Activated naive CD8-positive, alpha-beta T cell treated with anti-CD3 and anti-CD28 coated beads, Interleukin-2, amount 50 U/mL, for 24 hours (primary cell): ENCODE data around the gene SELENOO.
A peak's percentile ranks its signal among the peaks of the same experiment; 100 is the strongest.

Source experiments
- ATAC-seq: fragments of 150-1000 bp; cut with Tn5 transposase; one replicate; pipeline ENCODE4 v1.10.0; 2021
- DNase-seq: peaks from one replicate; pipeline ENCODE4 v3.0.0; 2021
- H3K27ac Mint-ChIP-seq: one replicate; pipeline ENCODE4 v1.8.0; 2021; ENCODE audit warnings: mild to moderate bottlenecking, mixed read lengths
- H3K27me3 Mint-ChIP-seq: one replicate; pipeline ENCODE4 v1.8.0; 2021; ENCODE audit warnings: mixed read lengths
- H3K36me3 Mint-ChIP-seq: one replicate; pipeline ENCODE4 v1.8.0; 2021; ENCODE audit warnings: low read depth, mixed read lengths
- H3K4me1 Mint-ChIP-seq: one replicate; pipeline ENCODE4 v1.8.0; 2021; ENCODE audit warnings: mixed read lengths
- H3K4me3 Mint-ChIP-seq: one replicate; pipeline ENCODE4 v1.8.0; 2021; ENCODE audit warnings: mild to moderate bottlenecking, moderate library complexity, mixed read lengths
- H3K9me3 Mint-ChIP-seq: one replicate; pipeline ENCODE4 v1.8.0; 2021; ENCODE audit warnings: mixed read lengths

Gene SELENOO

GRCh38 chr22:50221410-50222300, 20.8 kb downstream of the SELENOO start:
- Mint-ChIP-seq H3K9me3 (no peaks in the 10 kb centered on the region), H3K27me3 (no peaks in the 10 kb centered on the region), H3K4me1 (no peaks in the 10 kb centered on the region), H3K4me3 (no peak overlapping the region), H3K36me3 (peaks cover 16% of the 10 kb centered on the region), H3K27ac (no peak overlapping the region)
- DNase-seq (no peak), ATAC-seq (no peak)

- Mint-ChIP-seq H3K4me1 (no peaks in the 10 kb centered on the region), H3K4me3 (no peak overlapping the region), H3K9me3 (no peaks in the 10 kb centered on the region), H3K27me3 (no peaks in the 10 kb centered on the region), H3K36me3 (peaks cover 13% of the 10 kb centered on the region), H3K27ac (no peak overlapping the region)
- no peak for ATAC-seq
- no peak for DNase-seq
Observed at GRCh38 chr22:50222508-50222907, 21.7 kb downstream of the SELENOO start.

GRCh38 chr22:50224071-50224470, 23.3 kb downstream of the SELENOO start:
- Mint-ChIP-seq H3K9me3 (no peaks in the 10 kb centered on the region), H3K27ac (no peak overlapping the region), H3K4me3 (no peak overlapping the region), H3K36me3 (peaks cover 13% of the 10 kb centered on the region), H3K4me1 (no peaks in the 10 kb centered on the region), H3K27me3 (no peaks in the 10 kb centered on the region)
- DNase-seq: no peak
- ATAC-seq: no peak

- H3K27me3 Mint-ChIP-seq: no peaks in the 10 kb centered on the region
- H3K4me1 Mint-ChIP-seq: no peaks in the 10 kb centered on the region
- no peak overlapping the region for H3K27ac Mint-ChIP-seq
- no peak for ATAC-seq
- H3K9me3 Mint-ChIP-seq: no peaks in the 10 kb centered on the region
- no peak overlapping the region for H3K4me3 Mint-ChIP-seq
- no peak for DNase-seq
- H3K36me3 Mint-ChIP-seq: peaks cover 12% of the 10 kb centered on the region
Observed at GRCh38 chr22:50225200-50225969, 24.6 kb downstream of the SELENOO start.

GRCh38 chr22:50226063-50226874, 25.5 kb downstream of the SELENOO start:
- no peak overlapping the region for H3K27ac Mint-ChIP-seq
- DNase-seq (no peak), ATAC-seq (no peak)
- H3K4me3 Mint-ChIP-seq: no peak overlapping the region
- H3K27me3 Mint-ChIP-seq: no peaks in the 10 kb centered on the region
- H3K36me3 Mint-ChIP-seq: peaks cover 6% of the 10 kb centered on the region
- no peaks in the 10 kb centered on the region for H3K9me3 Mint-ChIP-seq
- no peaks in the 10 kb centered on the region for H3K4me1 Mint-ChIP-seq

GRCh38 chr22:50226875-50227165, 26.0 kb downstream of the SELENOO start:
- no peak overlapping the region for H3K4me3 Mint-ChIP-seq
- no peaks in the 10 kb centered on the region for H3K9me3 Mint-ChIP-seq
- DNase-seq (no peak), ATAC-seq (no peak)
- no peaks in the 10 kb centered on the region for H3K27me3 Mint-ChIP-seq
- peaks cover 6% of the 10 kb centered on the region for H3K36me3 Mint-ChIP-seq
- no peak overlapping the region for H3K27ac Mint-ChIP-seq
- H3K4me1 Mint-ChIP-seq: no peaks in the 10 kb centered on the region

GRCh38 chr22:50227579-50228215, 26.9 kb downstream of the SELENOO start:
- H3K36me3 Mint-ChIP-seq: peaks cover 6% of the 10 kb centered on the region
- H3K4me1 Mint-ChIP-seq: no peaks in the 10 kb centered on the region
- ATAC-seq: no peak
- no peak for DNase-seq
- no peak overlapping the region for H3K4me3 Mint-ChIP-seq
- no peak overlapping the region for H3K27ac Mint-ChIP-seq
- H3K27me3 Mint-ChIP-seq: no peaks in the 10 kb centered on the region
- no peaks in the 10 kb centered on the region for H3K9me3 Mint-ChIP-seq

- H3K36me3 Mint-ChIP-seq: peaks cover 7% of the 10 kb centered on the region
- no peak overlapping the region for H3K4me3 Mint-ChIP-seq
- DNase-seq (no peak), ATAC-seq (no peak)
- no peak overlapping the region for H3K27ac Mint-ChIP-seq
- H3K4me1 Mint-ChIP-seq: no peaks in the 10 kb centered on the region
- H3K27me3 Mint-ChIP-seq: no peaks in the 10 kb centered on the region
- no peaks in the 10 kb centered on the region for H3K9me3 Mint-ChIP-seq
Observed at GRCh38 chr22:50228366-50228765, 27.6 kb downstream of the SELENOO start.

GRCh38 chr22:50229370-50229769, 28.6 kb downstream of the SELENOO start:
- H3K27me3 Mint-ChIP-seq: no peaks in the 10 kb centered on the region
- no peaks in the 10 kb centered on the region for H3K4me1 Mint-ChIP-seq
- no peaks in the 10 kb centered on the region for H3K9me3 Mint-ChIP-seq
- no peak overlapping the region for H3K27ac Mint-ChIP-seq
- peaks cover 6% of the 10 kb centered on the region for H3K36me3 Mint-ChIP-seq
- ATAC-seq: no peak
- DNase-seq: no peak
- H3K4me3 Mint-ChIP-seq: no peak overlapping the region

GRCh38 chr22:50232481-50233151, 31.8 kb downstream of the SELENOO start:
- no peaks in the 10 kb centered on the region for H3K27me3 Mint-ChIP-seq
- no peak overlapping the region for H3K27ac Mint-ChIP-seq
- H3K9me3 Mint-ChIP-seq: peaks cover 6% of the 10 kb centered on the region
- ATAC-seq (no peak), DNase-seq (no peak)
- H3K36me3 Mint-ChIP-seq: peaks cover 16% of the 10 kb centered on the region
- no peak overlapping the region for H3K4me3 Mint-ChIP-seq
- peaks cover 3% of the 10 kb centered on the region for H3K4me1 Mint-ChIP-seq

GRCh38 chr22:50233223-50233622, 32.4 kb downstream of the SELENOO start:
- Mint-ChIP-seq H3K4me3 (no peak overlapping the region), H3K27me3 (no peaks in the 10 kb centered on the region), H3K27ac (no peak overlapping the region), H3K4me1 (peaks cover 3% of the 10 kb centered on the region), H3K9me3 (peaks cover 6% of the 10 kb centered on the region), H3K36me3 (peaks cover 19% of the 10 kb centered on the region)
- ATAC-seq: no peak
- DNase-seq: no peak

GRCh38 chr22:50236731-50237409, 36.1 kb downstream of the SELENOO start:
- DNase-seq: no peak
- Mint-ChIP-seq H3K27me3 (no peaks in the 10 kb centered on the region), H3K4me1 (peaks cover 12% of the 10 kb centered on the region), H3K4me3 (no peak overlapping the region), H3K27ac (no peak overlapping the region), H3K9me3 (peaks cover 6% of the 10 kb centered on the region), H3K36me3 (peaks cover 22% of the 10 kb centered on the region)
- peak; percentile 22 for ATAC-seq

GRCh38 chr22:50238755-50239154, 37.9 kb downstream of the SELENOO start:
- Mint-ChIP-seq H3K36me3 (peaks cover 16% of the 10 kb centered on the region), H3K27me3 (no peaks in the 10 kb centered on the region), H3K4me1 (peaks cover 27% of the 10 kb centered on the region), H3K27ac (no peak overlapping the region), H3K4me3 (no peak overlapping the region), H3K9me3 (peaks cover 6% of the 10 kb centered on the region)
- DNase-seq (no peak), ATAC-seq (no peak)
